NCI-H128 (cell line): ENCODE measurements around the gene DLG4.
"Not testable (repeated sequence)": the region's sequence is repeated elsewhere in the genome, so short reads cannot be mapped to it uniquely, and the experiment has no call there.

Source experiments
- DNase-seq: peaks from one replicate; lab custom pipeline; 2025; ENCODE audit not compliant: unreplicated experiment; lab: John Stamatoyannopoulos, UW

DLG4 gene

GRCh38 chr17:7249830-7250229 lies 30.2 kb upstream of the DLG4 start:
- DNase-seq, result no peak

GRCh38 chr17:7249214-7249613 lies 29.6 kb upstream of the DLG4 start:
- no peak for DNase-seq

GRCh38 chr17:7248796-7249195 lies 29.2 kb upstream of the DLG4 start:
- DNase-seq, result no peak

- no peak for DNase-seq
Measured at GRCh38 chr17:7246779-7247178, 27.1 kb upstream of the DLG4 start.

- not testable (repeated sequence) for DNase-seq
Measured at GRCh38 chr17:7243838-7244237, 24.2 kb upstream of the DLG4 start.

- no peak for DNase-seq
Measured at GRCh38 chr17:7243453-7243729, 23.8 kb upstream of the DLG4 start.

- DNase-seq, result peak; percentile 91
Measured at GRCh38 chr17:7242717-7243452, 23.2 kb upstream of the DLG4 start.

- peak; percentile 64 for DNase-seq
Measured at GRCh38 chr17:7241783-7242716, 22.4 kb upstream of the DLG4 start, which contains the start of gene GABARAP. TSS of gene GABARAP (minus strand) at chr17:7242449. CDS start at chr17:7242330, 119 bp downstream.

GRCh38 chr17:7241090-7241733 lies 21.6 kb upstream of the DLG4 start:
- no peak for DNase-seq

- no peak for DNase-seq
Measured at GRCh38 chr17:7240375-7240774, 20.7 kb upstream of the DLG4 start.

- peak; percentile 94 for DNase-seq
Measured at GRCh38 chr17:7239091-7240027, 19.7 kb upstream of the DLG4 start, which contains the start of gene PHF23. TSS of gene PHF23 (minus strand) at chr17:7239457. CDS start at chr17:7239279, 178 bp downstream.

- no peak for DNase-seq
Measured at GRCh38 chr17:7238420-7239090, 18.9 kb upstream of the DLG4 start.

- peak; percentile 15 for DNase-seq
Measured at GRCh38 chr17:7237761-7238419, 18.3 kb upstream of the DLG4 start.

GRCh38 chr17:7237266-7237760 lies 17.7 kb upstream of the DLG4 start:
- no peak for DNase-seq

- DNase-seq, result no peak
Measured at GRCh38 chr17:7236808-7237207, 17.2 kb upstream of the DLG4 start.

GRCh38 chr17:7235693-7236665 lies 16.3 kb upstream of the DLG4 start:
- no peak for DNase-seq

- peak; percentile 74 for DNase-seq
Measured at GRCh38 chr17:7234083-7234951, 14.7 kb upstream of the DLG4 start, which contains the start of gene DVL2. TSS of gene DVL2 (minus strand) at chr17:7234517. CDS start at chr17:7234262, 255 bp downstream.
